ENCODE measurements around the gene CNDP2. TPM values are rescaled to one million over a fixed set of nuclear protein-coding genes. Genes with fewer than 3 reads are reported as not detected.

CNDP2 gene
- total RNA-seq, 1 experiment from 2014 or later = 75.3 TPM

- no peak for DNase-seq (ENCODE audit: low spot score)
- no peak overlapping the region for H3K27ac ChIP-seq (ENCODE audit: low read depth, low read length, poor library complexity, severe bottlenecking)
Measured at GRCh38 chr18:74569401-74569800, 73.2 kb downstream of the CNDP2 start.

GRCh38 chr18:74570266-74570665, 74.1 kb downstream of the CNDP2 start:
- no peak for DNase-seq (ENCODE audit: low spot score)
- no peaks in the 10 kb centered on the region for H3K4me1 ChIP-seq (ENCODE audit: insufficient read depth, low read length, poor library complexity, severe bottlenecking)
- no TSS peak for BruUV-seq (replicated peaks)
- H3K27ac ChIP-seq (ENCODE audit: low read depth, low read length, poor library complexity, severe bottlenecking) = no peak overlapping the region
- H3K27me3 ChIP-seq (replicated peaks; ENCODE audit: insufficient read depth, low read depth, low read length, poor library complexity) = peaks cover 16% of the 10 kb centered on the region
- ChIA-PET CTCF (no interaction called here), POLR2A (ENCODE audit: low non-redundant PET) (no interaction called here)
- intact Hi-C loops (cut with micrococcal nuclease; ENCODE audit: unreplicated experiment) = no loop called here
- H3K4me3 ChIP-seq (ENCODE audit: low read depth, low read length, poor library complexity, severe bottlenecking) = no peak overlapping the region
- TF ChIP-seq EZH2 (IDR thresholded peaks at IDR 0.05; ENCODE audit: borderline replicate concordance, low read depth, low read length, poor library complexity, severe bottlenecking) (no peak), CTCF (conservative IDR thresholded peaks at IDR 0.05; ENCODE audit: low read depth, low read length) (no peak)
- no peaks in the 10 kb centered on the region for H3K9me3 ChIP-seq (ENCODE audit: low read depth, low read length, poor library complexity, severe bottlenecking)
- no peaks in the 10 kb centered on the region for H3K36me3 ChIP-seq (ENCODE audit: insufficient read depth, low read length, poor library complexity, severe bottlenecking)

More at GRCh38 chr18:74569401-74569800, 73.2 kb downstream of the CNDP2 start:
- TF ChIP-seq EZH2 (IDR thresholded peaks at IDR 0.05; ENCODE audit: borderline replicate concordance, low read depth, low read length, poor library complexity, severe bottlenecking) = no peak
- TF ChIP-seq CTCF (conservative IDR thresholded peaks at IDR 0.05; ENCODE audit: low read depth, low read length) = no peak
- Histone ChIP-seq H3K9me3 (ENCODE audit: low read depth, low read length, poor library complexity, severe bottlenecking) (no peaks in the 10 kb centered on the region), H3K36me3 (ENCODE audit: insufficient read depth, low read length, poor library complexity, severe bottlenecking) (no peaks in the 10 kb centered on the region), H3K4me1 (ENCODE audit: insufficient read depth, low read length, poor library complexity, severe bottlenecking) (no peaks in the 10 kb centered on the region), H3K27me3 (replicated peaks; ENCODE audit: insufficient read depth, low read depth, low read length, poor library complexity) (peaks cover 12% of the 10 kb centered on the region), H3K4me3 (ENCODE audit: low read depth, low read length, poor library complexity, severe bottlenecking) (no peak overlapping the region)
- POLR2A ChIA-PET (ENCODE audit: low non-redundant PET) = no interaction called here
- CTCF ChIA-PET = no interaction called here
- BruUV-seq (replicated peaks) = no TSS peak
- intact Hi-C loops (cut with micrococcal nuclease; ENCODE audit: unreplicated experiment) = no loop called here

- H3K9me3 ChIP-seq (ENCODE audit: low read depth, low read length, poor library complexity, severe bottlenecking) = no peaks in the 10 kb centered on the region
- no peaks in the 10 kb centered on the region for H3K4me1 ChIP-seq (ENCODE audit: insufficient read depth, low read length, poor library complexity, severe bottlenecking)
- no peak for DNase-seq (ENCODE audit: low spot score)
- BruUV-seq (replicated peaks) = no TSS peak
- peaks cover 17% of the 10 kb centered on the region for H3K27me3 ChIP-seq (replicated peaks; ENCODE audit: insufficient read depth, low read depth, low read length, poor library complexity)
- no peak for TF ChIP-seq CTCF (conservative IDR thresholded peaks at IDR 0.05; ENCODE audit: low read depth, low read length)
- TF ChIP-seq EZH2 (IDR thresholded peaks at IDR 0.05; ENCODE audit: borderline replicate concordance, low read depth, low read length, poor library complexity, severe bottlenecking) = no peak
- no peak overlapping the region for H3K27ac ChIP-seq (ENCODE audit: low read depth, low read length, poor library complexity, severe bottlenecking)
- H3K4me3 ChIP-seq (ENCODE audit: low read depth, low read length, poor library complexity, severe bottlenecking) = no peak overlapping the region
- intact Hi-C loops (cut with micrococcal nuclease; ENCODE audit: unreplicated experiment) = no loop called here
- H3K36me3 ChIP-seq (ENCODE audit: insufficient read depth, low read length, poor library complexity, severe bottlenecking) = no peaks in the 10 kb centered on the region
- POLR2A ChIA-PET (ENCODE audit: low non-redundant PET) = no interaction called here
- CTCF ChIA-PET = no interaction called here
Measured at GRCh38 chr18:74571895-74572680, 75.9 kb downstream of the CNDP2 start.

All from A673 (cell line).